Stimulated activated CD4-positive, alpha-beta T cell treated with anti-CD3 and anti-CD28 coated beads, Interleukin-1b, Interleukin-23, amount 100 ng/mL, for 48 hours (primary cell): ENCODE measurements around the gene AQP6.

Experiments used
- DNase-seq: peaks from one replicate; pipeline ENCODE4 v3.0.0-alpha.2; 2020

The AQP6 gene

GRCh38 chr12:49957570-49957967, 15.2 kb upstream of the AQP6 start:
- no peak for DNase-seq

- no peak for DNase-seq
Measured at GRCh38 chr12:49959685-49960473, 12.9 kb upstream of the AQP6 start.

GRCh38 chr12:49960474-49961110, 12.2 kb upstream of the AQP6 start:
- DNase-seq = no peak

GRCh38 chr12:49961111-49961922, 11.4 kb upstream of the AQP6 start, which contains the start of gene AQP5:
AQP5 (plus strand) TSS chr12:49961872; CDS start chr12:49962018, 146 bp downstream.
- no peak for DNase-seq

- no peak for DNase-seq
Measured at GRCh38 chr12:49961993-49962764, 10.6 kb upstream of the AQP6 start.

GRCh38 chr12:49962861-49963765, 9.6 kb upstream of the AQP6 start:
- no peak for DNase-seq

- no peak for DNase-seq
Measured at GRCh38 chr12:49963976-49964815, 8.6 kb upstream of the AQP6 start.

- DNase-seq = no peak
Measured at GRCh38 chr12:49964849-49965624, 7.7 kb upstream of the AQP6 start.

GRCh38 chr12:49965836-49966235, 6.9 kb upstream of the AQP6 start:
- DNase-seq = no peak

GRCh38 chr12:49966511-49967041, 6.2 kb upstream of the AQP6 start:
- no peak for DNase-seq

- DNase-seq = peak; percentile 91
Measured at GRCh38 chr12:49967042-49967776, 5.5 kb upstream of the AQP6 start.

GRCh38 chr12:49967777-49968250, 4.9 kb upstream of the AQP6 start:
- no peak for DNase-seq

- DNase-seq = no peak
Measured at GRCh38 chr12:49968471-49968870, 4.3 kb upstream of the AQP6 start.

GRCh38 chr12:49969027-49969426, 3.7 kb upstream of the AQP6 start:
- DNase-seq = no peak

GRCh38 chr12:49969651-49970429, 2.9 kb upstream of the AQP6 start:
- no peak for DNase-seq

- DNase-seq = no peak
Measured at GRCh38 chr12:49970658-49971057, 2.1 kb upstream of the AQP6 start.

- DNase-seq = no peak
Measured at GRCh38 chr12:49971141-49971540, 1.6 kb upstream of the AQP6 start.

GRCh38 chr12:49972129-49972528, 618 bp upstream of the AQP6 start:
- no peak for DNase-seq
